Adipocyte (in vitro differentiated cells): ENCODE measurements around the gene ZNF592.

Experiments used
- DNase-seq: peaks from one replicate; pipeline ENCODE4 v3.0.0-alpha.2; 2015; ENCODE audit warnings: low read depth
- H3K27me3 ChIP-seq: replicated peaks from 2 replicates; pipeline ENCODE4 v1.7.0; 2013; ENCODE audit warnings: mild to moderate bottlenecking, low read length, moderate library complexity; ENCODE audit not compliant: control insufficient read depth, insufficient read depth
- H3K36me3 ChIP-seq: 2 replicates; pipeline ENCODE4 v1.7.0; 2013; ENCODE audit warnings: low read length, mild to moderate bottlenecking, moderate library complexity; ENCODE audit not compliant: control insufficient read depth, insufficient read depth, severe bottlenecking
- H3K4me1 ChIP-seq: 2 replicates; pipeline ENCODE4 v1.7.0; 2013; ENCODE audit warnings: mild to moderate bottlenecking, low read length, moderate library complexity; ENCODE audit not compliant: control insufficient read depth, insufficient read depth
- H3K4me3 ChIP-seq: 2 replicates; pipeline ENCODE4 v1.7.0; 2013; ENCODE audit warnings: mild to moderate bottlenecking, low read length, moderate library complexity
- H3K9ac ChIP-seq: 2 replicates; pipeline ENCODE4 v1.7.0; 2013; ENCODE audit warnings: mild to moderate bottlenecking, low read length, moderate library complexity
- H3K9me3 ChIP-seq: 2 replicates; pipeline ENCODE4 v1.7.0; 2013; ENCODE audit warnings: mild to moderate bottlenecking, low read length, moderate library complexity; ENCODE audit not compliant: control insufficient read depth

Gene ZNF592

GRCh38 chr15:84748274-84749110 lies at the start of gene ZNF592:
Gene ZNF592 (plus strand): TSS chr15:84748592. CDS start chr15:84782676, 34,084 bp downstream.
- DNase-seq = peak; percentile 88
- H3K9me3 ChIP-seq = no peaks in the 10 kb centered on the region

GRCh38 chr15:84699538-84700191 lies 48.7 kb upstream of the ZNF592 start:
- Histone ChIP-seq H3K4me3 (no peak overlapping the region), H3K9ac (no peak overlapping the region), H3K36me3 (no peaks in the 10 kb centered on the region), H3K27me3 (no peaks in the 10 kb centered on the region), H3K9me3 (no peaks in the 10 kb centered on the region), H3K4me1 (peaks cover 13% of the 10 kb centered on the region)
- no peak for DNase-seq

More at GRCh38 chr15:84748274-84749110, at the start of gene ZNF592:
- H3K27me3 ChIP-seq = no peaks in the 10 kb centered on the region
- peaks cover 33% of the 10 kb centered on the region for H3K4me1 ChIP-seq
- H3K36me3 ChIP-seq = no peaks in the 10 kb centered on the region
- peak within 1 kb of the TSS; percentile 99 for H3K9ac ChIP-seq
- H3K4me3 ChIP-seq = peak within 1 kb of the TSS; percentile 96

GRCh38 chr15:84702961-84703482 lies 45.4 kb upstream of the ZNF592 start:
- no peak overlapping the region for H3K9ac ChIP-seq
- H3K4me3 ChIP-seq = no peak overlapping the region
- H3K9me3 ChIP-seq = no peaks in the 10 kb centered on the region
- H3K4me1 ChIP-seq = peaks cover 22% of the 10 kb centered on the region
- H3K27me3 ChIP-seq = no peaks in the 10 kb centered on the region
- DNase-seq = no peak
- H3K36me3 ChIP-seq = peaks cover 4% of the 10 kb centered on the region

- Histone ChIP-seq H3K27me3 (no peaks in the 10 kb centered on the region), H3K4me3 (no peak overlapping the region), H3K4me1 (peaks cover 22% of the 10 kb centered on the region), H3K9ac (no peak overlapping the region), H3K9me3 (no peaks in the 10 kb centered on the region), H3K36me3 (peaks cover 4% of the 10 kb centered on the region)
- no peak for DNase-seq
Observed at GRCh38 chr15:84703808-84704207, 44.6 kb upstream of the ZNF592 start.

GRCh38 chr15:84714372-84714771 lies 34.0 kb upstream of the ZNF592 start:
- no peaks in the 10 kb centered on the region for H3K9me3 ChIP-seq
- H3K4me1 ChIP-seq = peaks cover 24% of the 10 kb centered on the region
- no peaks in the 10 kb centered on the region for H3K27me3 ChIP-seq
- peaks cover 20% of the 10 kb centered on the region for H3K36me3 ChIP-seq
- peak overlapping the region; percentile 91 for H3K4me3 ChIP-seq
- no peak for DNase-seq
- H3K9ac ChIP-seq = peak overlapping the region; percentile 99

GRCh38 chr15:84714821-84715220 lies 33.6 kb upstream of the ZNF592 start:
- peak; percentile 35 for DNase-seq
- H3K4me3 ChIP-seq = peak overlapping the region; percentile 91
- peak overlapping the region; percentile 99 for H3K9ac ChIP-seq

GRCh38 chr15:84715441-84716035 lies 32.9 kb upstream of the ZNF592 start:
- DNase-seq = peak; percentile 66
- peak overlapping the region; percentile 91 for H3K4me3 ChIP-seq

More at GRCh38 chr15:84714821-84715220, 33.6 kb upstream of the ZNF592 start:
- Histone ChIP-seq H3K36me3 (peaks cover 16% of the 10 kb centered on the region), H3K4me1 (peaks cover 24% of the 10 kb centered on the region), H3K9me3 (no peaks in the 10 kb centered on the region), H3K27me3 (no peaks in the 10 kb centered on the region)

GRCh38 chr15:84716036-84716732 lies 32.2 kb upstream of the ZNF592 start, which contains the start of gene SEC11A:
Gene SEC11A (minus strand): TSS chr15:84716139. CDS start chr15:84716075, 64 bp downstream.
- H3K27me3 ChIP-seq = no peaks in the 10 kb centered on the region
- H3K9ac ChIP-seq = peak within 1 kb of the TSS; percentile 99
- peak; percentile 97 for DNase-seq

More at GRCh38 chr15:84715441-84716035, 32.9 kb upstream of the ZNF592 start:
- Histone ChIP-seq H3K36me3 (peaks cover 9% of the 10 kb centered on the region), H3K9me3 (no peaks in the 10 kb centered on the region), H3K4me1 (peaks cover 24% of the 10 kb centered on the region), H3K27me3 (no peaks in the 10 kb centered on the region), H3K9ac (peak overlapping the region; percentile 99)

GRCh38 chr15:84721371-84721770 lies 27.0 kb upstream of the ZNF592 start:
- DNase-seq = no peak
- Histone ChIP-seq H3K4me3 (no peak overlapping the region), H3K9ac (no peak overlapping the region), H3K27me3 (no peaks in the 10 kb centered on the region), H3K36me3 (no peaks in the 10 kb centered on the region), H3K4me1 (peaks cover 10% of the 10 kb centered on the region), H3K9me3 (no peaks in the 10 kb centered on the region)

More at GRCh38 chr15:84716036-84716732, 32.2 kb upstream of the ZNF592 start, which contains the start of gene SEC11A:
- Histone ChIP-seq H3K4me3 (peak within 1 kb of the TSS; percentile 91), H3K9me3 (no peaks in the 10 kb centered on the region), H3K36me3 (peaks cover 2% of the 10 kb centered on the region), H3K4me1 (peaks cover 24% of the 10 kb centered on the region)

- no peak overlapping the region for H3K4me3 ChIP-seq
- no peaks in the 10 kb centered on the region for H3K36me3 ChIP-seq
- DNase-seq = no peak
- H3K27me3 ChIP-seq = no peaks in the 10 kb centered on the region
- no peaks in the 10 kb centered on the region for H3K9me3 ChIP-seq
- H3K4me1 ChIP-seq = peaks cover 5% of the 10 kb centered on the region
- no peak overlapping the region for H3K9ac ChIP-seq
Observed at GRCh38 chr15:84722628-84723027, 25.8 kb upstream of the ZNF592 start.
